Jurkat, Clone E6-1 (cell line): ENCODE data around the gene ZNF575.
A peak's percentile ranks its signal among the peaks of the same experiment; 100 is the strongest.
"Not testable (repeated sequence)": the region's sequence is repeated elsewhere in the genome, so short reads cannot be mapped to it uniquely, and the experiment has no call there.

Source experiments
- DNase-seq: peaks from one replicate; pipeline ENCODE4 v3.0.0-alpha.2; 2011; ENCODE audit warnings: low read depth, low spot score
- H3K4me3 ChIP-seq: 2 replicates; pipeline ENCODE4 v1.5.1; 2011; ENCODE audit warnings: mild to moderate bottlenecking, low read length, control low read depth, moderate library complexity

The ZNF575 gene

DNA sequence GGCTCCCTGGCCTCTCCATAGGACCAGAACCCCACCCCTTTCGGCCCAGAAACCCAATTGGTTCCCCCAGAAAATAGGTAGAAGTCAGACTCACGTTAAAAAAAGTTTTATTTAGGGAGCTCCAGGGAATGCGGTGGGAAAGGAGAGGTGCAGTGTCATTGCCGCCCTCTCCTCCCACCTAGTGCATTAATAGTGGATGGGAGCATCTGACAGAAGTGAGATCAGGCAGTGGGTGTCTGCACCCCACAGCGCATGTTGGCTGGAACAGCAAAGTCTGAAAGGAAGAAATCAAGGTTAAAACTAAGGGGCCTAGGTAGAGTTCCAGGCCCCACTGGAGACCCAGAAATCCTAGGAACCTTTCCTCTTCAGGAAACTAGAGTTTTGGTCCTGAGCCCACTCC, 26.4 kb upstream of the ZNF575 start:
- no peak for DNase-seq
- no peak overlapping the region for H3K4me3 ChIP-seq

GRCh38 chr19:43507880-43508279, 25.1 kb upstream of the ZNF575 start:
- no peak overlapping the region for H3K4me3 ChIP-seq
- no peak for DNase-seq

- DNase-seq = no peak
Measured at GRCh38 chr19:43510713-43511112, 22.3 kb upstream of the ZNF575 start.

GRCh38 chr19:43511324-43511723, 21.7 kb upstream of the ZNF575 start:
- H3K4me3 ChIP-seq = no peak overlapping the region
- DNase-seq = no peak

More at GRCh38 chr19:43510713-43511112, 22.3 kb upstream of the ZNF575 start:
- H3K4me3 ChIP-seq = no peak overlapping the region

- not testable (repeated sequence) for DNase-seq, H3K4me3 ChIP-seq
Measured at GRCh38 chr19:43512399-43512798, 20.6 kb upstream of the ZNF575 start.

DNA sequence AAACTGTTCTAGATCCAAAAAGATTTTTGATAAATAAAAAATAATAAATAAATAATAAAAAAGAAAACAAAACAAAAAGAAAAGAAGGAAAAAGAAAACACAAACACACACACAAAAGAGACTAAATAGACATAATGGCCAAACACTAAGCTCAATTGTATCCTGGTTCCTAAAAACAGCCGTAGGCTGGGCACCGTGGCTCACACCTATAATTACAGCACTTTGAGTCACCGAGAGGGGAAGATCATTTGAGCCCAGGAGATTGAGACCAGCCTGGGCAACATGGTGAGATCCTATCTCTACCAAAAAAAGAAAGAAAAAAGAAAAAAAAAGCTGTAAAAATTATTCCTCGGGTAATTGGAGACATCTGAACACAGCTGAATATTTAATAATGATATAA, 14.9 kb upstream of the ZNF575 start:
- H3K4me3 ChIP-seq = no peak overlapping the region
- DNase-seq = no peak

DNA sequence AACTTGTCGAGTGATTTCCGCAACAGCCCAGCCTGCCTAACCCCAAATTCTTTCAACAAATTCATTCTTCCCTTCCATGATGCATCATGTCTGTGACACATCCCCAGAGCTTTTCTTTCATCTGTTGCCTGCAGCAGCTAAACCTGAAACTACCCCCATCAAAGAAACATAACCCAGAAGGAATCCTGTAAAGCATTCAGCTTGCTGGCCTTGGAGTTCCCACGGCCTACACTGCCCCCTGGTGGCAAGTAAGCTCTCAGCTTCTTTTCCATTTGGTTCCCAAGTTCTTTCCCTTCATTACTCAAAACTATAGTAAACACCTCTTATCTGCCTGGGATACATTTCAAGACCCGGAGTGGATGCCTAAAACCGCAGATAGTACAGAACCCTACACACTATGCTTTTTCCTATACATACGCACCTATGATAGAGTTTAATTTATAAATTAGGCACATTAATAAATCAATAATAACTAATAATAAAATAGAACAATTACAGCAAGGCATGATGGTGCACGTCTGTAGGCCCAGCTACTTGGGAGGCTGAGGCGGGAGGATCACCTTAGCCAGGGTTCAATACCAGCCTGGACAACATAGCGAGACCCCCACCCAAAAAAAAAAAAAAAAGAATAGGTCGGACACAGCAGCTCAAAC, 13.4 kb upstream of the ZNF575 start:
- peak; percentile 76 for DNase-seq
- H3K4me3 ChIP-seq = no peak overlapping the region

DNA sequence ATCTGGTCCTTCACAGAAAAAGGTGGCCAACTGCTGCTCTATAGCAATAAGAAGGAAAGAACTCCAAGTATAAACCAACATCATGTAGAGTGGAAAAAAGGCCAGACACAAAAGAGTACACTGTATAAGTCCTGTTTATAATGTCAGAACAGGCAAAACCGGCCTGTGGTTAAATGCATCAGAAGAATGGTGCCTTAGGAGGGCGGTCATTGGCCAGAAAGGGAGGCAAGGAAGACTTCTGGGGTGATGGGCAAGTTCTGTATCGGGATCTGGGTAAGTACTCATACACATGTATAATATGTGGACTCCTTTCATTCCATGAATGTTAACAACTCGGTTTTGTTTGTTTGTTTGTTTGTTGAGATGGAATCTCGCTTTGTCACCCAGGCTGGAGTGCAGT, 10.1 kb upstream of the ZNF575 start:
- DNase-seq = no peak
- H3K4me3 ChIP-seq = no peak overlapping the region

DNA sequence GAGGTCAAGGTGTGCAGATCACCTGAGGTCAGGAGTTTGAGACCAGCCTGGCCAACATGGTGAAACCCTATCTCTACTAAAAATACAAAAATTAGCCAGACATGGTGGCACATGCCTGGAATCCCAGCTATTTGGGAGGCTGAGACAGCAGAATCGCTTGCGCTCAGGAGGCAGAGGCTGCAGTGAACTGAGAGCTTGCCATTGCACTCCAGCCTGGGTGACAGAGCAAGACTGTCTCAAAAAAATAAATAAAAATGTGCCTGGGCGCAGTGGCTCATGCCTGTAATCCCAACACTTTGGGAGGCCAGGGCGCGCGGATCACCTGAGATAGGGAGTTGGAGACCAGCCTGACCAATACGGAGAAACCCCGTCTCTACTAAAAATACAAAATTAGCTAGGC, 9.3 kb upstream of the ZNF575 start:
- H3K4me3 ChIP-seq, DNase-seq: not testable (repeated sequence)

DNA sequence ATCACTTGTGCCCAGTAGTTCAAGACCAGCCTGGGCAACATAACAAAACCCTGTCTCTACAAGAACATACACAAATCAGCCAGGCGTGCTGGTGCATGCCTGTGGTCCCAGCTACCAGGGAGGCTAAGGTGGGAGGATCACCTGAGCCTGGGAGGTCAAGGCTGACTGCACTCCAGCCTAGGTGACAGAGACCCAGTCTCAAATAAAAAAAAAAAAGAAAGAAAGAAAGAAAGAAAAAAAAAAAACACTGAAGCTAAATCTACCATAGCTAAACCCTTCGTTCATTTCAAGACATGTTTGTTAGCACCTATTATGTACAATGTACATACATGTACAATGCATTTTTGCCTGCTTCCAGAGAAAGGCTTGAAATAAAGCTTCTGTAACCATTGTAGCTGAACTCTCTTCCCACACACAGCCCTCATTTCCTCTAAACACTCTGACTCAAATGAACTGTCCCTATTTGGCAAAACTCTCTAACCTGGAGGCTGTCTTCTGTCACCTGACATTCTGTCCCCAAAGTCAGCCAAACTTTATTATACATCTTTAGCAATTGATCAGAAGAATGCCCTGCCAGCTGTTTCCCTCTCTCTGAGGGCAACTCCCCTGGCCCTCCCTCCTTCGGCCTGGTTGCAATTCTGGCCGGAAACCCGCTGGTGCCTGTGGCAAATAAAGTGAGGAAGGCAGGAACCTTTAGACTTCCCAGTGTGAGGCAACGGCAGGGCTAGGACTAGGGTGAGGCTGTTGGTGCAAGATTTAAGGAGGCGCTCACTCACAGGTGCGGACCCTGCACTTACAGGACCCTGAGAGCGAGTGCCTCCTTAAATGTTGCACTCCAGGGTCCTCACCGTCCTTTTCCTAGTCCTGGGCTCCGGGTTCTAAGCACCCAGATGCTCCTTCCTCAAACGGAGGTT, 7.8 kb upstream of the ZNF575 start:
- H3K4me3 ChIP-seq = peak overlapping the region; percentile 81
- no peak for DNase-seq

GRCh38 chr19:43525836-43526771, 6.9 kb upstream of the ZNF575 start:
- no peak for DNase-seq
- peak overlapping the region; percentile 81 for H3K4me3 ChIP-seq

DNA sequence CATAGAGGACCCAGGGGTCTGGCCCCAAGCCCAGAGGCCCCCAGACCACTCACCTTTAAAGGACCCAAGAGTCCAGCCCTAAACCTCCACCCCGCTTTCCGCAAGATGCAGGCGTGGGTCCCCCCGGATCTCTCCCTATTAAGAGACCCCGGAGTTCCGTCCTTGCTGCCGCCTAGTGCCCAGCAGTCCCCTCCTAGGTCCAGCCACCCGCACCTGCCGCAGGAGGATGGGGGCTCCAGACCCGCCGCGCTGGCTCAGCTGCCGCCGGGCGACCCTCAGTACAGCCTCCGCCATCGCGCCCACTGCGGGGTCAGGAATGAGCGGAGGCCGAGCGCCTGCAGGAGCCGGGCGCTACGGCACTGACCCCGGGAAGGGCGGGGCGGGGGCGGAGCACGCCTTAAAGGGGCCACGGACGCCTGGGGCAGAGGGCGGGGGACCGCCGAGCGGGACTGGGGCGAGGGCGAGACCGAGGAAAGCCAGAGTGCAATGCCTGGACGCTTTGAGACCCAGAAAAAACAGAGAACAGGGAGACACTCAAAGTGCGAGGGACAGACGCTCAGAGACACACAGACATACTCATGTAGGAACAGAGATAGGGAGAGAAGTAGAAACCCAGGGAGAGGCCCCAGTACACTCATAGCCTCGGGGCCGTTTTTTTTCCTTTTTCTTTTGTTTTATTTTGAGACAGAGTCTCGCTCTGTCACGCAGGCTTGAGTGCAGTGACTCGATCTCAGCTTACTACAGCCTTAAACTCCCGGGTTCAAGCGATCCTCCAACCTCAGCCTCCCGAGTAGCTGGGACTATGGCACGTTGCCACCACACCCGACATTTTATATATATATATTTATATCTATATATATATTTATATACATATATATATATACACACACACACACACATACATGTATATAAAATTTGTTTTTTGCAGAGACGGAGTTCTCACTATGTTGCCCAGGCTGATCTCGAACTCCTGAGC, 5.8 kb upstream of the ZNF575 start, which contains the start of gene ETHE1:
TSS of gene ETHE1 (minus strand) at position 318 of the 976 bp plus-strand sequence. CDS start at position 294, 24 bp downstream.
- no peak for DNase-seq

DNA sequence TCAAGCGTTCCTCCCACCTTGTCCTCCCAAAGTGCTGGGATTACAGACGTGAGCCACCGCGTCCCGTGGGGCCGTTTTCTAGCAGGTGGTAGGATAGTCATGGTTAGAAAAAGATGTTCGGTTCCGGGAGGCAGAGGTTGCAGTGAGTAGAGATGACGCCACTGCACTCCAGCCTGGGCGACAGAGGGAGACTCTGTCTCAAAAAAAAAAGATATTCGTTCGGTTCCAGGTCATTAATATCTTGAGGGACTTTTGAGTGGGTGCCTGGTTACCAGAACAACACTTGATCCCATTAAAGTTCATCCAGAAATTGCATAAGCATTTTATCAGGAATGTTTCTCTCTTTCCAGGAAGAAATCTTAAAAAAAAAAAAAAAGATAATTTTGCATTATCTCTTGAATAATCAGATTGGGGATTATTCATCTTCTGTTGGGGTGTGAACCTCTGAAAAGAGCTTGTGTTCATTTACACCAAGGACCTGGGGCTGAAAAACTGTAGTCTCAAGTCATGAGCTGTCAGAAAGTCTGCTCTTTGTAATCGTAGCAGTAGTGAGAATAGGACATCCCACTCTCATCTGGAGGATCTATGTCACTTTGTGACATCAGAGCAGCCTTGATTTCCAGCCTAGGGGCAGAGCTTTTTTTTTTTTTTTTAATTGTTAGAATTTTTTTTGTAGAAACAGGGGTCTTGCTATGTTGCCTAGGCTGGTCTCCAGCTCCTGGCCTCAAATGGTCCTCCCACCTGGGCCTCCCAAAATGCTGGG, 4.9 kb upstream of the ZNF575 start:
- peak overlapping the region; percentile 81; the same call in 1 of the 2 replicates for H3K4me3 ChIP-seq

More for the DNA sequence above, 5.8 kb upstream of the ZNF575 start, which contains the start of gene ETHE1:
- H3K4me3 ChIP-seq = peak within 1 kb of the TSS; percentile 81

DNA sequence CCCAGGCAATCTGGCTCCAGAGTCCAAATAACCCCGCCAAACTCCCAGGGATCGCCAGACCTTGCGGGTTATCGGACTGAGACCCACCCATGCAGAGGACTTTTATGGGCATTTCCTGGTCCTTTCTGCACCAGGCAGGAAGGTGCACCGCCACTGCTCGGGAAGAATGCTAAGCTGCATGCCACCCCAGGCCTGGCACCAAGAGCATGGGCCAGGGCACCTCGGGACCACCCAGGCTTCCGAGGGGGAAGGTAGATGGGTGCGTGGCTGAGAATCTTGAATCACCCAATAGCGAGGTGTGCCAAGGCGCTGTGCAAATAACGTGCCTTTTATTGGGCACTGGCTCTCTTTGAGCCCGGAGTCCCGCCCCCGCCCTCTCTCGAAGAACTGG, 422 bp upstream of the ZNF575 start:
- no peak for DNase-seq
- H3K4me3 ChIP-seq = peak overlapping the region; percentile 72

More for the DNA sequence above, 4.9 kb upstream of the ZNF575 start:
- no peak for DNase-seq

DNA sequence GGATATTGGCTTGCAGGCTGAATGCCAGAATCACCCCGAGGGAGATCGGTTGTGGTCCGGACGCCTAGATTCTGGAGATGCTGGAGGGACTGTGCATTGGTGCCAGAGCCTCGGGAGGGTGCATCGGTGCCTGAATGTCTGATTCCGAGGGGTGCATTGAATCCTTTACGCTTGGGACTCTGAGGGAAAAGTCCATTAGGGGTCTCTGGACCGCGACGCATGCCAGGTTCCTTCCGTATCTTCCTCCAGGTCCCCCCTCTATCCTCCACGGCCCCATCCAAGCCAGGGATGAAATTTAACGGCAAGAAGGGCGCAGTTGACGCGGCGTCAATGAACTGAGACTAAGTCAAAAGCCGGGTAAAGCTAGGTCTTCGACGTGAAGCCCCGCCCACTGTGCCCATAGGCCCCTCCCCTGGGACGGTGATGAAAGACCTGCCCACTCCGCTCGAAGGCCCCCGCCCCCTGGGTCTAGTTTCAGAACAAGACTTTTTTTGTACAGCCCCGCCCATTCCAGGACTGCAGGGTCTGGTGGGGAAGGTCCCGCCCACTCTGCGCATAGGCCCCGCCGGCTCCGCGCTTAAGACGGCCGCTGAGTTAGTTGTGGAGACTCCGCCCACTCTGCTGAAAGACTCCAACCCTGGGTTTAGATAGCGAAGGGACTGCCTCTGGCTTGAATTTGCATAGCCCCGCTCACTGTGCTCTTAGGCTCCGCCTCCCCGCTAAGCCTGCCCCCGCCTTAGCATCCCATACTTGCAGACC, 737 bp downstream of the ZNF575 start:
- DNase-seq = peak; percentile 99
- peak overlapping the region; percentile 72 for H3K4me3 ChIP-seq

DNA sequence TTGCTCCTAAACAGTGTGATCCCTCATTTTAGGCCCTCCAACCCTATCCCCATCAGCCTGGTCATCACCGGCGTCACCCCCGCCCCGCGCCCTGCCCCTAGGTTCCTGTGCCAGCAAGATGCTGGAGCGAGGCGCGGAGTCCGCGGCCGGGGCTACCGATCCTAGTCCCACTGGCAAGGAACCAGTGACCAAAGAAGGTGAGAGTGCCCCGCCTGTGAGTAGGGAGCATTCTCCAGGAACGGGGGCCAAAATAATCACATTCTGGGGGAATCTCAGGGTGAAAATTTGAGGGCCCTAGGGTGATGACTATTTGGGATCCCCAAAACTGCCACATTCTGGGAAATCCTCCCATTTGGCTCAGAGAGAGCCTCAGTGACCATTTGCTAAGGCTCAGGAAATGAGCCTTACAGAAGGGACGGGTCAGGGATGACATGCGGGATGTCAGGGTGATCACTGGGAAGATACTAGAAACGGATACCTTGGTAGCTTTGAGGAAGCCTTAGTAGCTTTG, 1.4 kb downstream of the ZNF575 start:
- DNase-seq = no peak
- H3K4me3 ChIP-seq = no peak overlapping the region; the same call in 1 of the 2 replicates
